Tibial artery (tissue), 4 donors: ENCODE data around the gene PTPRS.

Experiments
- DNase-seq, 2 donors: peaks; one replicate each; pipeline ENCODE4 v3.0.0-alpha.2; 2019
- H3K27ac ChIP-seq, 2 donors: fragments of 200-600 bp; sonication (generic) in 1 of 2; 1 replicate in 1 of 2; 2 replicates in 1 of 2; pipeline ENCODE4 v1.5.1; 2018 to 2019; ENCODE audit warnings: mild to moderate bottlenecking in 1 of 2
- H3K27me3 ChIP-seq, 2 donors: fragments of 200-600 bp; sonication (generic) in 1 of 2; one replicate each; pipeline versions ENCODE4 v1.5.1 to v1.6.0; 2016 to 2019
- H3K36me3 ChIP-seq, 3 donors: fragments of 200-600 bp; sonication (generic) in 2 of 3; one replicate each; pipeline ENCODE4 v1.5.1; 2016 to 2019; ENCODE audit warnings: mild to moderate bottlenecking in 2 of 3
- H3K4me1 ChIP-seq, 4 donors: fragments of 200-600 bp; sonication (generic) in 2 of 4; 1 replicate in 3 of 4; 2 replicates in 1 of 4; pipeline ENCODE4 v1.5.1; 2016 to 2019
- H3K4me3 ChIP-seq, 2 donors: fragments of 200-600 bp; sonication (generic) in 1 of 2; 1 replicate in 1 of 2; 2 replicates in 1 of 2; pipeline ENCODE4 v1.5.1; 2018 to 2019; ENCODE audit warnings: mild to moderate bottlenecking in 2 of 2
- H3K9me3 ChIP-seq, 3 donors: fragments of 200-600 bp; sonication (generic) in 1 of 3; one replicate each; pipeline ENCODE4 v1.5.1; 2016 to 2019
- intact Hi-C: fragments of 100-400 bp; cut with DNase I; formaldehyde crosslinking; loops from one replicate; pipeline ENCODE4 v1.15.0; 2023; ENCODE audit warnings: low total_unique reads
- TF ChIP-seq, protein P1 (sequence below), 2 experiments: fragments of 200-600 bp in 1 of 2; fragments of 450-650 bp in 1 of 2; IDR thresholded peaks; one replicate each; pipeline ENCODE4 v1.5.1; 2017 to 2019; ENCODE audit warnings: antibody characterized with exemption in 2 of 2, mild to moderate bottlenecking in 1 of 2, moderate library complexity in 1 of 2

The PTPRS gene

DNA sequence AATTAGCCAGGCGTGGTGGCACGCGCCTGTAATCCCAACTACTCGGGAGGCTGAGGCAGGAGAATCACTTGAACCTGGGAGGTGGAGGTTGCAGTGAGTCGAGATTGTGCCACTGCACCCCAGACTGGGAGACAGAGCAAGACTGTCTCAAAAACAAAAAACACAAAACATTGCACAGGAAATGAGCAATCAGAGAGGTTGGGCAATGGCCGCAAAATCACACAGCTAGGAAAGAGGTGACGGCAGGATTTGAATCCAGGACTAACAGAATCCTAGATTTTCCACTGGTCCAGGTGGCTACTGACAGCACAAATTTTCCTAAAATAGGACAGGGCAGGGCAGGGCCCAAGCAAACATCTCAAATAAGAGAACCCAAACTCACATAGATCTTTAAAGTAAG is 23.3 kb downstream of the PTPRS start:
- Histone ChIP-seq H3K9me3 (no peaks in the 10 kb centered on the region), H3K36me3 (no peaks in the 10 kb centered on the region), H3K4me1 (peaks cover 0 to 5% (median 5%) of the 10 kb centered on the region in 4 donors), H3K27me3 (peaks cover 0 to 27% of the 10 kb centered on the region in 2 donors), H3K27ac (no peak overlapping the region), H3K4me3 (no peak overlapping the region)
- no peak for DNase-seq
- intact Hi-C loops: no loop called here
- TF ChIP-seq, protein P1, sequence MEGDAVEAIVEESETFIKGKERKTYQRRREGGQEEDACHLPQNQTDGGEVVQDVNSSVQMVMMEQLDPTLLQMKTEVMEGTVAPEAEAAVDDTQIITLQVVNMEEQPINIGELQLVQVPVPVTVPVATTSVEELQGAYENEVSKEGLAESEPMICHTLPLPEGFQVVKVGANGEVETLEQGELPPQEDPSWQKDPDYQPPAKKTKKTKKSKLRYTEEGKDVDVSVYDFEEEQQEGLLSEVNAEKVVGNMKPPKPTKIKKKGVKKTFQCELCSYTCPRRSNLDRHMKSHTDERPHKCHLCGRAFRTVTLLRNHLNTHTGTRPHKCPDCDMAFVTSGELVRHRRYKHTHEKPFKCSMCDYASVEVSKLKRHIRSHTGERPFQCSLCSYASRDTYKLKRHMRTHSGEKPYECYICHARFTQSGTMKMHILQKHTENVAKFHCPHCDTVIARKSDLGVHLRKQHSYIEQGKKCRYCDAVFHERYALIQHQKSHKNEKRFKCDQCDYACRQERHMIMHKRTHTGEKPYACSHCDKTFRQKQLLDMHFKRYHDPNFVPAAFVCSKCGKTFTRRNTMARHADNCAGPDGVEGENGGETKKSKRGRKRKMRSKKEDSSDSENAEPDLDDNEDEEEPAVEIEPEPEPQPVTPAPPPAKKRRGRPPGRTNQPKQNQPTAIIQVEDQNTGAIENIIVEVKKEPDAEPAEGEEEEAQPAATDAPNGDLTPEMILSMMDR (IDR thresholded peaks at IDR 0.05): no peak

DNA sequence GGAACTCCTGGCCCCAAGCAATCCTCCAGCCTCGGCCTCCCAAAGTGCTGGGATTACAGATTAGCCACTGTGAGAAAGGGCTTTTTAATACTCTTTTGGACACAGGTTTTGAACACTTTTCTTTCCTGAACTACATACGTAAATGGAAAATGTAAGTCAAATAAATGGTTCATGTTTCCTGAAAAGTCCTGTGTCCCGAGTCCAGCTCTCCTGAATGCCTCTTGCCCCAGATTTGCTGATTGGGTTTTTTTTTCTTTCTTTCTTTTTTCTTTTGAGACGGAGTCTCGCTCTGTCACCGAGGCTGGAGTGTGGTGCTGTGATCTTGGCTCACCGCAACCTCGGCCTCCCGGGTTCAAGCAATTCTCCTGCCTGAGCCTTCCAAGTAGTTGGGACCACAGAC is 24.5 kb downstream of the PTPRS start:
- no peak for DNase-seq
- Histone ChIP-seq H3K27ac (no peak overlapping the region), H3K27me3 (peaks cover 0 to 15% of the 10 kb centered on the region in 2 donors), H3K9me3 (no peaks in the 10 kb centered on the region), H3K4me3 (no peak overlapping the region), H3K4me1 (no peaks in the 10 kb centered on the region), H3K36me3 (no peaks in the 10 kb centered on the region)
- intact Hi-C loops: no loop called here
- TF ChIP-seq, protein P1 (IDR thresholded peaks at IDR 0.05): no peak

DNA sequence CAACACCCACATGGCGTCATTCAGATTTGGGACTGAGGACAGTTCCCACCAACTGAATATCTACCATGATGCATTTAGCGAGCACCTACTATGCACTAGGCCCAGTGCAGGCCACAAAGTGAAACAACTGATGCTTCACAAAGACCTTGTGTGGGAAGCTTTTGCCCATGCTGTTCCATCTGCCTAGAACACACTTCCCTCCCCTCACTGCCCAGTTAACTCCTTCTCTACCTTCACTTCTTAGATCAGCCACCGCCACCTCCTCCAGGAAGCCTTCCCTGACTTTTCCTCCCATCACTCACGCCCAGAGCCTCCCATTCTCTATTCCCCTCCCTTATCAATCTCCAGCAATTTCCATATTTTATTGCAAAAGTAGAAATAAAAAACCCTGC is 25.7 kb downstream of the PTPRS start:
- Histone ChIP-seq H3K4me1 (no peaks in the 10 kb centered on the region), H3K27ac (no peak overlapping the region), H3K9me3 (no peaks in the 10 kb centered on the region), H3K27me3 (peaks cover 0 to 4% of the 10 kb centered on the region in 2 donors), H3K4me3 (no peak overlapping the region), H3K36me3 (no peaks in the 10 kb centered on the region)
- intact Hi-C loops: no loop called here
- no peak for DNase-seq
- TF ChIP-seq, protein P1 (IDR thresholded peaks at IDR 0.05): no peak

DNA sequence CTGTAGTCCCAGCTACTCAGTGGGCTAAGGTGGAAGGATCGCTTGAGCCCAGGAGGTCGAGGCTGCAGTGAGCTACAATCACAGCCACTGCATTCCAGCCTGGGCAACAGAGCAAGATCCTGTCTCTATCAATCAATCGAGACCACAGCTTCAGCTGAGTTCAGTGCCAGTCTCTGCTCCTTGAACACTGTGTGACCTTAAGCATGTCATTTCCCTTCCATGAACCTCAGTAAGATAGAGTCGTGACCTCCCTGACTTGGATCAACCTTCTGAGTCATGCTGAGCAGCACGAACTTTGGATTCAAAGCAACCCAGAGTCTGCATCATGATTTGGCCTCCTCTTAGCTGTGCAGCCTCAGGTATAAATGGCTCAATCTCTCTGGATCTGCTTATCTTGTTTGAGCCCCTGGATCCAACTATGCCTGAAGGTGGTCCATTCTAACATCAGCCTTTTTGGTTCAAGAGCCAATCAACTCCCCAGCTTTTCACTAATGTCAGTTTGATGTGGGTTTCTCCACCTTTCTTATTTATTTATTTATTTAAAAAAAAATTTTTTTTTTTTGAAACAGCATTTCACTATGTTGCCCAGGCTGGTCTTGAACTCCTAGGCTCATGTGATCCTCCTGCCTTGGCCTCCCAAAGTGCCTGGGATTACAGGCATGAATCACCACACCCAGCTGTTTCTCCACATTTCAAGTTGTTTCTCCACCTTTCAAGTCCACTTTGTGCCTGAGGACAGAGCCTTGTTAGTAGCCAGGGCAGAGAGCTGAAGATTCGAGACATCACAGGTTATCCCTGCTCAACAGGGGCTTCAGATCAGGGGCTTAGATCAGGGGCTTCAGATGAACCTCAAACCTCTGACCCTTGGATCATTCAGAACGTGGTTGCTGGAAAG is 26.4 kb downstream of the PTPRS start:
- H3K27me3 ChIP-seq: no peaks in the 10 kb centered on the region
- peaks cover 0 to 2% (median 0%) of the 10 kb centered on the region in 4 donors for H3K4me1 ChIP-seq
- H3K4me3 ChIP-seq: no peak overlapping the region
- DNase-seq: no peak
- intact Hi-C loops: no loop called here
- no peak overlapping the region for H3K27ac ChIP-seq
- TF ChIP-seq, protein P1 (IDR thresholded peaks at IDR 0.05): no peak
- no peaks in the 10 kb centered on the region for H3K9me3 ChIP-seq
- H3K36me3 ChIP-seq: no peaks in the 10 kb centered on the region

DNA sequence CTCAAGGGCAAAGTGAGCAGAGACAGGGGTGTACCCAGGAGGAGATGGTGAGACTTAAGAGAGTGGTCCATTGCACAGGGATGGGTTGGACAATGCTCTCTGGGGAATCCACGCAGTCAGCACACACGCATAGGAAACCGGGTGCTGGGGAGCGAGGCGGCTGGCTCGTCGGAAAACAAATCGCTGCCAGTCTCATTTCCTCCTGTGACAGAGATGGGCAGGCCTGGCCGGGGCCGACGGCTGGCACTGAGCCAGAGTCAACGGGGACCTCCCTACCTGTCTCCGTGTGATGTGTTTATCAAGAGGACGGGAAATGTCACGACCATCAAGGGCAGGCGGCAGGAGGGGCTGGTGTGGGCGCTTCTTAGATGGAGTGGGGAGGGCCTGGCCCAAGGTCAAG is 27.3 kb downstream of the PTPRS start:
- Histone ChIP-seq H3K27me3 (no peaks in the 10 kb centered on the region), H3K9me3 (no peaks in the 10 kb centered on the region), H3K27ac (no peak overlapping the region), H3K4me1 (peaks cover 0 to 11% (median 4%) of the 10 kb centered on the region in 4 donors), H3K4me3 (no peak overlapping the region), H3K36me3 (no peaks in the 10 kb centered on the region)
- intact Hi-C loops: no loop called here
- no peak for DNase-seq
- TF ChIP-seq, protein P1 (IDR thresholded peaks at IDR 0.05): no peak
